Putamen (tissue), 1 donor: ENCODE measurements around the gene MEPE.
"Not testable (repeated sequence)": the region's sequence is repeated elsewhere in the genome, so short reads cannot be mapped to it uniquely, and the experiment has no call there.

Experiments
- DNase-seq: peaks from one replicate; pipeline ENCODE4 v3.0.0-alpha.2; 2016; ENCODE audit warnings: low spot score

The MEPE gene

DNA sequence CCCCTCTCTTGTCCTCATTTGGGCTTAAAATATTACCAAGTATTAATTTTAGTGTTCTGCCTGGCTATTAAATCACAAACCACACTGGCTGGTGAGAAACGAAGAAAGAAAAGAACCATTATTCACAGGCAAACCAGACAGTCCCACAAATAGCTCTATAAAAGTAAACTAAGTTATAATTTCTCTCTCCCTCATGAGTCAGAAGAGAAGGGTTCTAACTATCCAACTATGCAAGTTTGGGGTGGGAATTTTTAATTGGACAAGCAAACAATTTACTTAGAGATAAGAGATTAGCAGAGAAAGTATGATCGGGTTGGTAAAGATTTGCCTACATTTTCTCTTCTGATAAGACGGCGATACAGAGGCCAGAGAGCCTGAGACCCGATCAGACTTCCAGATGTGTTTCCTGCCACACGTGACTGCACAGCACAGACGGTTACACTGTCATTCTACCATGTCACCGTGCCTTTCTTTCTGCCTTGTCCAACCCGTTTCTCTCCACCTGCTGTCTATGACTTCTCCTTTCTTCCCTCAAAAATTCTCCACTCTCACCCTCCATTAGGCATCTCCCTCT lies 52.3 kb downstream of the MEPE start:
- DNase-seq: no peak

DNA sequence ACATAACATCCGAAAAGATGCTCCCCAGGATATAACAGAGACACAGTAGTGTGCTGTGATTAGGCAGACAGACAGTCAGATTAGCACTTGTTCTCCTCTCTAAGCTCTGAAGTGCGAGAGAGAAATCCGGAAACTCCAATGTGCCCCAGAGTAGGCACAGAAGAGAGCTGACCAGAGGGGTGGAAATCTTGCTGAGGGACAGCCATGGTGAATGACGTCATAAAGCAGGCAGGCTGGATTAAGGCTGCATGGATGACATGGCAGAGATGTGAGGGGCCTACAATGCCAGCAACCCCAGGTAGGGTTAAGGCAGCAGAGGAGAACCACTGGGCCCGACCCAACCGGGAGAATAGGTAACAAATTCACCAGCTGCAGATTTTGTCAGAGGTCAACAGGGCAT lies 53.3 kb downstream of the MEPE start:
- DNase-seq: no peak

DNA sequence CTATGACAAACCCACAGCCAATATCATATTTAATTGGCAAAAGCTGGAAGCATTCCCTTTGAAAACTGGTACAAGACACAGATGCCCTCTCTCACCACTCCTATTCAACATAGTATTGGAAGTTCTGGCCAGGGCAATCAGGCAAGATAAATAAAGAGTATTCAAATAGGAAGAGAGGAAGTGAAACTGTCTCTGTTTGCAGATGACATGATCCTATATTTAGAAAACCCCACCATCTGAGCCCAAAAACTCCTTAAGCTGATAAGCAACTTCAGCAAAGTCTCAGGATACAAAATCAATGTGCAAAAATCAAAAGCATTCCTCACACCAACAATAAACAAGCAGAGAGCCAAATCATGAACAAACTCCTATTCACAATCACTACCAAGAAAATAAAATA lies 58.0 kb downstream of the MEPE start:
- DNase-seq: not testable (repeated sequence)

DNA sequence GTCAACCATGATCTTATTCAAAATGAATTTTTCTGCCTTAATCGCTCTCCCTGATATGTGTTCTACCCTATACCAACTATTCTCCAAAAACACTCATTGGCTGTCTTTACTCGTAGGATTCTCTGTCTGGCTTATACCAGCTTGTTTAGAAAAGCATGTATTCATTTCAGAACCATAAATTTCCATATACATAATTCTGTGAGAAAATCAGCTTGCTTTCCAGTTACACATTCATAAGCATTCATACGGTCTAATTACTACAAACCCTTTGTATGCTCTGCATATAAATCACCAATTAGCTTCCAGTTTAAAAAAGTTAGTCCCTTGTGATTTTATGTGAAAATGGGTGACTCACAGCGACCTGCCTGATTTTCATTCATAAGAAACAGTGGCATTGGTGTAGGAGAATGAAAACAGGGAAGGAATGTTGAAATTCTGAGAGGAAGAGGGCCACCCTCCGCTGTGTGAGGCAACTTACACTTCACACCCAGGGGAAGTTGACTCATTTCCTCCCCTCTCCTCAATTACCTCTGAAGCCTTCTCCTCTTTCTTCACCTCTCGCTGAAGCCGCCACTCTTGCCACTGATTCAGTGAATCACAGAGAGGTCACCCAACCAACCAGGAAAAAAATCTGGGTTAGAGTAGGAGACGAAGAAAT lies 63.3 kb downstream of the MEPE start:
- DNase-seq: no peak
